Mucosa of rectum (tissue), 2 donors: ENCODE results near the gene NPTXR.

Source experiments
- H3K27ac ChIP-seq, 2 donors: one replicate each; pipeline ENCODE4 v1.7.0; 2013; ENCODE audit warnings: inconsistent platforms in 2 of 2, low read depth in 2 of 2, low read length in 2 of 2
- H3K27me3 ChIP-seq, 2 donors: one replicate each; pipeline ENCODE4 v1.7.0; 2013; ENCODE audit warnings: low read length in 2 of 2; ENCODE audit not compliant: control insufficient read depth in 2 of 2, insufficient read depth in 2 of 2
- H3K36me3 ChIP-seq, 2 donors: one replicate each; pipeline ENCODE4 v1.7.0; 2013; ENCODE audit warnings: low read length in 2 of 2; ENCODE audit not compliant: control insufficient read depth in 2 of 2, insufficient read depth in 2 of 2
- H3K4me1 ChIP-seq, 2 donors: one replicate each; pipeline ENCODE4 v1.7.0; 2013; ENCODE audit warnings: low read length in 2 of 2, mild to moderate bottlenecking in 1 of 2; ENCODE audit not compliant: control insufficient read depth in 2 of 2, insufficient read depth in 2 of 2
- H3K4me3 ChIP-seq, 2 donors: one replicate each; pipeline ENCODE4 v1.7.0; 2013; ENCODE audit warnings: low read length in 2 of 2
- H3K9ac ChIP-seq, 2 donors: one replicate each; pipeline ENCODE4 v1.7.0; 2013; ENCODE audit warnings: low read length in 2 of 2, low read depth in 1 of 2, mild to moderate bottlenecking in 1 of 2
- H3K9me3 ChIP-seq, 2 donors: one replicate each; pipeline ENCODE4 v1.7.0; 2013; ENCODE audit warnings: low read length in 2 of 2; ENCODE audit not compliant: control insufficient read depth in 2 of 2
- donor health status: healthy.
- donor health status: Normal muscosa, but diverticular disease.

The NPTXR gene

DNA sequence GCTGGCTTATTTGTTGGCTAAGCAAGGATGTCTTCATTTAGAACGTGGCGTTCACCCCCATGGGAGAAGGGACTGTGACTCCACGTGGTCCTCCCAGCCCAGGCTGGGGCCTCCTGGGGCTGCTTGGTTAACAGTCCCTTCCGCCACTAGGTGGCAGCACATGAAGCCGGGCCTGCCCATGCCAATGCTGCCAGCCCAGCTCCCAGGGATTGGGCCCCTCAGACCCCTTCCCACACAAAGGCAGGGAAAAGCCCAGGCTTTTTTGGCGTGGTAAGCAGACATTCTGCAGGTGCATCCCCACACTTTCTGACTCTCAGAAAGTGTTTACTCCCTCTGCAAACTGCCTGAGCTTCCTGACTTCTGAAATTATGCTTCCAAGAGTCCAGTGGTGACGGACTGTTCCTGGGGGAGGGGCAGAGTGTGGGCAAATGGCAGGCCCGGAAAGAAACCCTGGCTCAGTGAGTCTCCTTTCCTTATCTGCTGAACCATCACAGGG, 25.1 kb upstream of the NPTXR start:
- H3K4me1 ChIP-seq, result peaks cover 22 to 34% of the 10 kb centered on the region in 2 donors
- peaks cover 0 to 2% of the 10 kb centered on the region in 2 donors for H3K36me3 ChIP-seq
- H3K27ac ChIP-seq, result no peak overlapping the region
- no peak overlapping the region for H3K9ac ChIP-seq
- H3K9me3 ChIP-seq, result no peaks in the 10 kb centered on the region
- no peak overlapping the region for H3K4me3 ChIP-seq
- H3K27me3 ChIP-seq, result peaks cover 3 to 19% of the 10 kb centered on the region in 2 donors

DNA sequence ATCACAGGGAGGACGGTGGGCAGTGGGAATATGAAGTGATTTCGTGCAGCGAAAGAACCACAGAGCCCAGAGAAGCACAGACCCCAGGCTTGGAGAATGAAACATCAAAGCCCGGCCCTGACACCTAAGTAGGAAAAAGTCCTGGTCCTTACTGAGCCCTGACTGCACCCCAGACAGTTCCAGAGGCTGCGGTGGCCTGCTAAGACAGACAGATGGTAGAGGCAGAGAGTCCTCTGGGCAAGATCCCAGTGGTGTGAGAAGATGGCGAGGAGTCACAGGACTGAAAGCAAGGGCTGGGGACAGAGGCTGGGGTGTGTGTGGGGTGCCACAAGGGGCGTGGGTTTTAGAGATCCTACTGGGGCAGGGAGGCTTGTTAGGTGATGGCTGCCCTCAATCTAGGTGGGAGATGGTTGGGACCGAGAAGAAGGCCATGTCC, 24.5 kb upstream of the NPTXR start:
- H3K27me3 ChIP-seq, result peaks cover 2 to 13% of the 10 kb centered on the region in 2 donors
- no peak overlapping the region for H3K27ac ChIP-seq
- H3K9ac ChIP-seq, result no peak overlapping the region
- H3K4me1 ChIP-seq, result peaks cover 22 to 34% of the 10 kb centered on the region in 2 donors
- no peaks in the 10 kb centered on the region for H3K9me3 ChIP-seq
- no peak overlapping the region for H3K4me3 ChIP-seq
- peaks cover 0 to 2% of the 10 kb centered on the region in 2 donors for H3K36me3 ChIP-seq

DNA sequence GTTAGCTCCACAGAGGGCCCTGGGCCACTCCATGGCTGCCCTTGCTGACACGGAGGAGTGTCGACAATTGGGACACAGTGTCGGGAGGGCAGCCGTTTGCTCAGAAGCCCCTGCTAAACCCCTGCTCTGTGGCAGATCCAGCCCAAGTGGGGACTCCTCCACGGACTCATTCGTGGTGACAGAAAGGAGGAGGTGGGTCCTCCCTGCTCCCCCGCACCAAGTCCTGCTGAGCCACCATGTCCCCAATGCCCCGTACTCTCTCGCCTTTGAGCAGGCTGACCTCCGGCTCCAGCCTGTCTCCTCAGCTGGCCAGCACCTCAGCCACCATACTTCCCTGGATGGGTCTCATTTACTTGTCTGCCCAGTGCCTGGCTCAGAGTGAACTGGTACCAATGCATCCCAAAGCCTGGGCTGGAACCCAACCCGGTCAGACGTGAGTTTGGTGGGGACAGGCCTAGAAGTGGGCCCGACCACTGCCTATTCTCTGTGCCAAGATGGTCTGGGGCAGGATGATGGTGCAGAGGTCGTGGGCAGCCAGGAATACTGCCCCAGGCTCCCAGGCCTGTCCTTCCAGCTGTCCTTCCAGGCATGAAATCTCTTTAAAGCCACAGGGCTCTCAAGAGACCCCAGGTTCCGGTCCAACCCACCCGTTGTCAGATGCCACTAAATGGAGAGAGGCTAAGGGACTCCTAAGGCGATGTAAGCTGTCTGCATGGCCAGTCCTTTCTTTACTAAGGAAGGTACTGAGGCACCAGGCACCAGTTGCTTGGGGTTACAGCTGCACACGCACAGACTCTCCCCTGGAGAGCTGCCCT, 23.9 kb upstream of the NPTXR start:
- H3K9me3 ChIP-seq, result no peaks in the 10 kb centered on the region
- peaks cover 21 to 32% of the 10 kb centered on the region in 2 donors for H3K4me1 ChIP-seq
- no peak overlapping the region for H3K27ac ChIP-seq
- peaks cover 2 to 7% of the 10 kb centered on the region in 2 donors for H3K27me3 ChIP-seq
- H3K36me3 ChIP-seq, result peaks cover 0 to 2% of the 10 kb centered on the region in 2 donors
- H3K9ac ChIP-seq, result no peak overlapping the region
- H3K4me3 ChIP-seq, result no peak overlapping the region

DNA sequence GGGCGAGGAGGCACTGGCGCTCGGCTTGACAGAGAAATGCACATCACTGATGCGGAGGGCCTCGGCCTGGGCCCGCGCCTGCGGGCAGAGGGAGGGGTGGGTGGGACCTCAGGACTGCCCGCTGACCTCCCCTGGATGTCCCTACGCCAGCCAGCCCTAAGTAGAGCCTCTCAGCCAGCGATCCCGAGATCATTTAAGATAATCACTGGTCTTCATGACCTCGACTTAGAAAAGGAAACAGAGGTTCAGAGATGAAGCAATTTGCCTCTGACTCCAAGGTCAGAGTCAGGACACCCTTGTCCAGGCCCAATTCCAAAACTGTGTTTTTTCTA, 23.3 kb upstream of the NPTXR start:
- no peak overlapping the region for H3K4me3 ChIP-seq
- peaks cover 0 to 3% of the 10 kb centered on the region in 2 donors for H3K27me3 ChIP-seq
- no peak overlapping the region for H3K9ac ChIP-seq
- no peak overlapping the region for H3K27ac ChIP-seq
- peaks cover 0 to 2% of the 10 kb centered on the region in 2 donors for H3K36me3 ChIP-seq
- no peaks in the 10 kb centered on the region for H3K9me3 ChIP-seq
- peaks cover 18 to 28% of the 10 kb centered on the region in 2 donors for H3K4me1 ChIP-seq

DNA sequence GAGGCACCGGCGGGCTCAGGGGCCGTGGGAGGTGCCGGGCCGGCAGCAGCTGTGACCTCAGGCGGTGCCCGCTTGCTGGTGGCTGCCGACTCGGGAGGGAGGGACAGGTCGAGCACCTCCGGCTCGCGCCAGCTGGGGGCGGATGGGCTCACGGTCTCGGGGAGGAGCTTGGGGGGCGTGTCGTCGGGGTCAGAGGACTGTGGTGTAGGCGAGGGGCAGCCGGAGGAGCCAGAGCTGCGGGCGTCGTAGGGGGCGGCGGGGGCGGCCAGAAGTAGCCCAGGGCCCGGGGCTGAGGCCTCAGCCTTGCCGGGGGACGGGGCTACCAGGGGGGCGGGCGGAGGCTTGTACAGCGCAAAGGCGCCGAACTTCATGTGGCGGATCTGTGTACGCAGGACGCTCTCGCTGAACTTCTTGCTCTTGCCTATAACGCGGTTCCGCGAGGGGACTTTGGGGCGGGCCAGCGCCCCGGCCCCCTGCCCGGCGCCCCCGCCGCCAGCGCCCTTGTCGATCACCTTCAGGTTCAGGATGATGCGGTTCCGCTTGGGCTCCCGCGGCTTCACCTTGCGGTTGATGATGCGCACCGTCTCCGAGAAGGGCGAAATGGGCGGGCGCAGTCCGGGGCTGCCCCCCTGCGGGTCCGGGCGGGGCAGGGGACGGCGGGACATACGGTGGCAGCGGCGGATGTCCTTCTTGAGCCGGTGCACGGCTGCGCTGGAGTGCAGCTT, 22.7 kb upstream of the NPTXR start:
- Histone ChIP-seq H3K4me3 (no peak overlapping the region), H3K9me3 (no peaks in the 10 kb centered on the region), H3K4me1 (peaks cover 18 to 28% of the 10 kb centered on the region in 2 donors), H3K27ac (no peak overlapping the region), H3K9ac (no peak overlapping the region), H3K27me3 (peaks cover 0 to 3% of the 10 kb centered on the region in 2 donors), H3K36me3 (peaks cover 0 to 2% of the 10 kb centered on the region in 2 donors)

DNA sequence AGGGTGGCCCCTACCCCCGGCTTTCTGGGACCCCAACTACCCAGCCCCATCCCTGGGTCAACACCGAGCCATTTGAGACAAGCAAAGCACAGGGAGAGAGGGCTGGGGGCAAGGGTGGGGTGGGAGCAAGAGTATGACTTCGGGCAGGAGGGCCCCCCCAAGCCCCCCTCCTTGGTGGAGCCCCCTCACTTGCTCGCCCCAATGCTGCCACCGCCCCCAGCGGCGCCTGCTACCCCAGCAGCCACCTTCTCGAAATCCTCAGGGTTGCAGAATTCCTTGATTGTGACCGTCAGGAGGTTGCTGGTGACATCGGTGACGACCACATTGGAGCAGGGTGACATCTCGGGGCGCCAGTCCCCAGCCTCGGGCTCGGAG, 22.2 kb upstream of the NPTXR start:
- no peak overlapping the region for H3K27ac ChIP-seq
- no peaks in the 10 kb centered on the region for H3K9me3 ChIP-seq
- H3K4me3 ChIP-seq, result no peak overlapping the region
- H3K4me1 ChIP-seq, result peaks cover 18 to 26% of the 10 kb centered on the region in 2 donors
- H3K27me3 ChIP-seq, result peaks cover 0 to 3% of the 10 kb centered on the region in 2 donors
- no peak overlapping the region for H3K9ac ChIP-seq
- H3K36me3 ChIP-seq, result peaks cover 0 to 2% of the 10 kb centered on the region in 2 donors

DNA sequence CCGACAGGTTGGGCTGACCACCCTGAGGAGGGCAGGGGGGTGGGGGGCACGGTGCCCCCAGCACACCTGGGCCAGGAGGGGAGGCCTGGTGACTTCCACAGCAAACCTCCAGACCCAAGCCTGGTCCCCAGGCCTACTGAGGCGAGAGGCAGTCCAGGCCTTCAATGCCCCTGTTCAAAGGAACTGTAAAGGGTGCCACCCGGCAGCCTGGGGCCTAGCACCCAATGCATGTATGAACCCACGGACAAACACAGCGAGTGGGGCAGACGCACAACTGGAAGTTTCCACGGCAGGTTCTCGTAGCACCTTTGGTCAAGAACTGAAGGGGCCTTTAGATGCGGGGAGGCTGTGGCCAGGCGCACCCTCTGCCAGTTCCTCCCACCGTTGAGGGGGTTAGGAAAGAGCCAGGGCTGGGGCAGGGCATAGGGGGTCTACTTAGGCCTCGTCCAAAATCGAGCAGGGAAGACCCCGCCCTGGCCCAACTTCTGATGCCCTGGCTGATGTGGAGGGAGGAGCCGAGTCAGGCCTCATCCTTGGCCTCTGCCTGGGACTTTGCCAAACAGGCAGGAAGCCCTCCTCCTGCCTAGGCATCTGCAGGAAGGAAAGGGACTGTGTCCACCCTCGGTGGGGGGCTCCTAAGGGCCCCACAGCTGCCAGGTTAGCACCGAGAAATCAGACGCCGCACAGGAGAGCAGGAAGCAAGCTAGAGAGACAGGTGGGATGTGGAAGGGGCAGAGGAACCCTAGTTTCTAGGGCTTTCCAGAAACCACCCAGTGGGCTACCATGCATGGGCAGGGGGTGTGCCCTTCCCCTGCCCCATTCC, 21.6 kb upstream of the NPTXR start:
- Histone ChIP-seq H3K4me1 (peaks cover 12 to 20% of the 10 kb centered on the region in 2 donors), H3K9ac (no peak overlapping the region), H3K4me3 (no peak overlapping the region), H3K27me3 (no peaks in the 10 kb centered on the region), H3K27ac (peak overlapping the region in 1 of 2 donors; percentile 9), H3K36me3 (peaks cover 0 to 2% of the 10 kb centered on the region in 2 donors), H3K9me3 (no peaks in the 10 kb centered on the region)

DNA sequence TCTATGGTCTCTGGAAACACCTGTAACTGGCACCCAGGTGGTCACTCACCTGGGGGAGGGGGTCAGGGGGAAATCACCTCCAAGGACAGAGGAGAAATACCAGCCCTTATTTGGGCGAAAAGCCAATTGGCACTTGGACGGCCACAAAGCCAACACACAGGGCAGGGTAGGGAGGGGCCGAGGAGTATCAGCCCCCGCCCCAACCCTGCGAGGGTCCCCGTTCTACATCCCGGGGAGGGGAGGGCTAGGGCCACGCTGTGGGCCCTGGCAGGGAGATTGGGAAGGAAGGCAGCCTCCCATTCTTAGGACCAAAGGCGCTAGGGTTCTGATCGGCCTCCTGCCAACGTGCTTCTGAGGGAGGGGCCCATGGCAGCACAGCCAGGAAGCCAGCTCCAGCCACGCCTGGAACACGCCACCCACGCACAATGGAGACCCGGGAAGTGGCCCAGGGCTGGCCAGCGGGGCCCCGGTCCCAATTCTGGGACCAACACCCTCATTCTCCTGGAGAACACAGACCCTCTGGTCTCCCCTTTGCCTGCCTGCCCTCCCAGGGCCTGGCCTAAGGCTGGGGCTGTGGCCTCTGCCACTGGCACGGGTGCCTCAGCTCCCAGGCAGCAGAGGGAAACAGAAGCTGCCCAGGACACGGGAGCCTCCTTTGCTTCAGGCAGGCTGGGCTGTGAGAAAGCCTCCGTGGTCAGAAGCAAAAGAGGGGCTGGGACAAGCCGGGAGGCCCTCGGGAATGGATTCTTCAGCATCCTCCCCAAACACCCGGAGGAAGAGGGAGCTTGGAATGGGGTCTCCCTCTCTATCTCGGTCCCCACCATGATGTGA, 20.7 kb upstream of the NPTXR start:
- H3K4me1 ChIP-seq, result peaks cover 4 to 13% of the 10 kb centered on the region in 2 donors
- H3K9ac ChIP-seq, result no peak overlapping the region
- H3K9me3 ChIP-seq, result no peaks in the 10 kb centered on the region
- no peaks in the 10 kb centered on the region for H3K27me3 ChIP-seq
- peak overlapping the region in 1 of 2 donors; percentile 9 for H3K27ac ChIP-seq
- H3K36me3 ChIP-seq, result peaks cover 0 to 2% of the 10 kb centered on the region in 2 donors
- no peak overlapping the region for H3K4me3 ChIP-seq

DNA sequence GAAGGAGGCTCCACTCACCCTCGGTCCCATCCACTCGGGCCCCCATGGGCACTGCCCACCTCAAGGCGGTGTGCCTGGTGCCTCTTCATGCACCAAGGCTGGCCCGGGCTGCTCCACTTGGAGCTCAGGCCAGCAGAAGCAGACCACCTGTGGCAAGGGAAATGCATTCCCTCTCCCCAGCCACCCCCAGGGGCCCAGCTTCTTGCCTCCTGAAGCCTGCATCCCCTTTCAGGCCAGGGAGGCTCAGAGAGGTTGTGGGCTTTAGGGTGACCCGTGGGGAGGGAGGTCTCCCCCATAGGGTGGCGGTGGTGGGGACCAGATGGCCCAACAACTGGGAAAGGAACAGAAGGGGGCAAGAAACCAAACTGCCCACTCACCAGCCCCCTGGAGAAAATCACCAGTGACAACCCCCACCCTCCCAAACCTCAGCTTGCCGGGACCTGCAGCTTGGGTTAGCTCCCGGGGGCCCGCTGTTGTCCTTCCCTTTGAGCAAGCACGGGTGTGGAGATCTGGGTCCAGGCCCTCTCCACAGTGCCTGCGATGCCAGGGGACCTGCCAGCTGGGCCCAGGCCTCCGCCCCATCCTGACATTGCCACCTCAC, 19.8 kb upstream of the NPTXR start:
- Histone ChIP-seq H3K9me3 (no peaks in the 10 kb centered on the region), H3K9ac (no peak overlapping the region), H3K4me3 (no peak overlapping the region), H3K36me3 (peaks cover 0 to 2% of the 10 kb centered on the region in 2 donors), H3K4me1 (peaks cover 3 to 8% of the 10 kb centered on the region in 2 donors), H3K27ac (no peak overlapping the region), H3K27me3 (no peaks in the 10 kb centered on the region)
